ENCODE measurements around the gene SUPT5H. TPM values are rescaled to one million over a fixed set of nuclear protein-coding genes. Genes with fewer than 3 reads are reported as not detected.
A peak's percentile ranks its signal among the peaks of the same experiment; 100 is the strongest.

SUPT5H gene
- total and polyA plus RNA-seq, 10 of the 15 experiments (the other 5 are each of a cell fraction or from before 2014, with no cell fraction given): 27.2 to 194 (median 83.6) TPM

- TF ChIP-seq ASH2L (IDR thresholded peaks at IDR 0.05; ENCODE audit: borderline replicate concordance, low read depth): no peak
- peak; percentile 83 for TF ChIP-seq ZNF207 (IDR thresholded peaks at IDR 0.05; ENCODE audit: borderline replicate concordance)
- TF ChIP-seq CEBPZ (IDR thresholded peaks at IDR 0.05; ENCODE audit: low read depth, low read length): no peak
- no peak for TF ChIP-seq STAT3 (IDR thresholded peaks at IDR 0.05; ENCODE audit: low read depth, low read length)
- peak; percentile 98 for TF ChIP-seq SMAD1 (IDR thresholded peaks at IDR 0.05; ENCODE audit: low read depth, partially characterized antibody)
- peak; percentile 99 for TF ChIP-seq POU2F2 (IDR thresholded peaks at IDR 0.05; ENCODE audit: borderline replicate concordance, low read depth, low read length)
- TF ChIP-seq NR2F1 (conservative IDR thresholded peaks at IDR 0.05): no peak
- TF ChIP-seq BHLHE40 (IDR thresholded peaks at IDR 0.05; ENCODE audit: borderline replicate concordance in 1 of 2, low read depth in 2 of 2, low read length in 1 of 2): peak; percentile 48 to 59; a peak in 3 of 4 replicates
- TF ChIP-seq MEF2B (IDR thresholded peaks at IDR 0.05; ENCODE audit: partially characterized antibody, poor library complexity, severe bottlenecking): no peak
- TF ChIP-seq EGR1 (IDR thresholded peaks at IDR 0.05; ENCODE audit: borderline replicate concordance in 1 of 2, low read depth in 2 of 2, low read length in 2 of 2): peak; percentile 24 to 66; a peak in 2 of 3 replicates
- 0 out of 2 replicates have a peak, but pooled peaks have one; percentile 54 for TF ChIP-seq SMARCA5 (IDR thresholded peaks at IDR 0.05)
- no peak for TF ChIP-seq ZNF384 (IDR thresholded peaks at IDR 0.05; ENCODE audit: borderline replicate concordance, low read depth, low read length)
- no peak for TF ChIP-seq SREBF1 (IDR thresholded peaks at IDR 0.05; ENCODE audit: low read length)
- peak; percentile 96; the same call in 1 of the 2 replicates for TF ChIP-seq LARP7 (IDR thresholded peaks at IDR 0.05)
- peak; percentile 100 for TF ChIP-seq POLR2AphosphoS2 (IDR thresholded peaks at IDR 0.05; ENCODE audit: low read depth, low read length)
- TF ChIP-seq NFYA (IDR thresholded peaks at IDR 0.05; ENCODE audit: borderline replicate concordance, low read depth, low read length): no peak
- peak in 1 of 2 experiments; percentile 28; a peak in 1 of 4 replicates for TF ChIP-seq IKZF2 (IDR thresholded peaks at IDR 0.05)
- TF ChIP-seq IRF3 (IDR thresholded peaks at IDR 0.05): no peak
- no peak for TF ChIP-seq ATF3 (IDR thresholded peaks at IDR 0.05; ENCODE audit: borderline replicate concordance, extremely low read depth, low read depth, low read length)
- no peak for TF ChIP-seq REST (IDR thresholded peaks at IDR 0.05; ENCODE audit: low read depth, low read length)
- TF ChIP-seq ZBED1 (IDR thresholded peaks at IDR 0.05; ENCODE audit: borderline replicate concordance): peak; percentile 81
Observed at GRCh38 chr19:39406656-39407409, 38.5 kb upstream of the SUPT5H start, which contains the start of gene ZFP36 (continued).

Measured in GM12878 (cell line).